ENCODE results near the gene AATK.

AATK gene

GRCh38 chr17:81127526-81128177 lies 38.4 kb downstream of the AATK start:
- DNase-seq (ENCODE audit: low read depth), result no peak

GRCh38 chr17:81127133-81127455 lies 38.9 kb downstream of the AATK start:
- no peak for DNase-seq (ENCODE audit: low read depth)

- DNase-seq (ENCODE audit: low read depth), result no peak
Measured at GRCh38 chr17:81126281-81127132, 39.5 kb downstream of the AATK start.

- DNase-seq (ENCODE audit: low read depth), result no peak
Measured at GRCh38 chr17:81125573-81126081, 40.4 kb downstream of the AATK start.

GRCh38 chr17:81124377-81124776 lies 41.6 kb downstream of the AATK start:
- DNase-seq (ENCODE audit: low read depth), result no peak

- DNase-seq (ENCODE audit: low read depth), result no peak
Measured at GRCh38 chr17:81123052-81124048, 42.7 kb downstream of the AATK start.

- DNase-seq (ENCODE audit: low read depth), result no peak
Measured at GRCh38 chr17:81121841-81122733, 43.9 kb downstream of the AATK start.

GRCh38 chr17:81120695-81121621 lies 45.1 kb downstream of the AATK start:
- no peak for DNase-seq (ENCODE audit: low read depth)

- DNase-seq (ENCODE audit: low read depth), result no peak
Measured at GRCh38 chr17:81120149-81120484, 45.9 kb downstream of the AATK start.

- DNase-seq (ENCODE audit: low read depth), result peak; percentile 95
Measured at GRCh38 chr17:81119223-81120148, 46.5 kb downstream of the AATK start.

- DNase-seq (ENCODE audit: low read depth), result no peak
Measured at GRCh38 chr17:81118308-81119221, 47.5 kb downstream of the AATK start.

GRCh38 chr17:81117672-81118198 lies 48.3 kb downstream of the AATK start:
- DNase-seq (ENCODE audit: low read depth), result no peak

GRCh38 chr17:81116704-81117103 lies 49.3 kb downstream of the AATK start:
- DNase-seq (ENCODE audit: low read depth), result no peak

- no peak for DNase-seq (ENCODE audit: low read depth)
Measured at GRCh38 chr17:81115749-81116464, 50.1 kb downstream of the AATK start.

- DNase-seq (ENCODE audit: low read depth), result no peak
Measured at GRCh38 chr17:81115219-81115618, 50.8 kb downstream of the AATK start.

GRCh38 chr17:81114351-81115093 lies 51.5 kb downstream of the AATK start:
- DNase-seq (ENCODE audit: low read depth), result no peak
